Caco-2 (cell line): Measurements from ENCODE around the gene PIGU. TPM values are rescaled to one million over a fixed set of nuclear protein-coding genes. Genes with fewer than 3 reads are reported as not detected.
"Not testable (repeated sequence)": the region's sequence is repeated elsewhere in the genome, so short reads cannot be mapped to it uniquely, and the experiment has no call there.

Source experiments
- BruUV-seq: library from RNA; stranded (reverse); fragments of 400-500 nt; replicated peaks from 2 replicates; lab custom pipeline; 2021; lab: Mats Ljungman, UMichigan
- CTCF ChIA-PET: fragments of 300-600 bp; sonication (Branson Sonifier 250); formaldehyde crosslinking; loops from one replicate; lab custom pipeline; 2022; ENCODE audit warnings: antibody characterized with exemption; lab: Charles Lee
- POLR2A ChIA-PET: fragments of 300-600 bp; sonication (Branson Sonifier 250); formaldehyde crosslinking; loops from one replicate; lab custom pipeline; 2022; ENCODE audit warnings: antibody characterized with exemption; lab: Charles Lee
- DNase-seq, 2 experiments: peaks; one replicate each; pipeline versions ENCODE4 v3.0.0 to v3.0.0-alpha.2; 2020 to 2022
- H3K27me3 ChIP-seq: replicated peaks from 2 replicates; pipeline ENCODE4 v1.6.0; 2011; ENCODE audit warnings: low read length; ENCODE audit not compliant: control insufficient read depth, insufficient read depth
- H3K36me3 ChIP-seq: 2 replicates; pipeline ENCODE4 v1.5.1; 2011; ENCODE audit warnings: low read length; ENCODE audit not compliant: control insufficient read depth, insufficient read depth
- H3K4me1 ChIP-seq: fragments of 250-450 bp; sonication (Bioruptor Pico); 2 replicates; pipeline ENCODE4 v1.5.1; 2020; ENCODE audit warnings: mild to moderate bottlenecking
- H3K4me3 ChIP-seq: 2 replicates; pipeline ENCODE4 v1.5.1; 2011; ENCODE audit warnings: low read depth, mild to moderate bottlenecking, control low read depth, low read length
- H3K9me3 ChIP-seq: fragments of 250-450 bp; sonication (Bioruptor Pico); 2 replicates; pipeline ENCODE4 v1.5.1; 2020; ENCODE audit warnings: mild to moderate bottlenecking, moderate library complexity
- H3K27ac Mint-ChIP-seq: one replicate; pipeline ENCODE4 v1.8.0; 2022; ENCODE audit warnings: mixed read lengths; ENCODE audit not compliant: unreplicated experiment
- H3K27me3 Mint-ChIP-seq: one replicate; pipeline ENCODE4 v1.8.0; 2022; ENCODE audit warnings: mixed read lengths; ENCODE audit not compliant: insufficient read depth, unreplicated experiment
- H3K36me3 Mint-ChIP-seq: one replicate; pipeline ENCODE4 v1.8.0; 2022; ENCODE audit warnings: mild to moderate bottlenecking, mixed read lengths; ENCODE audit not compliant: insufficient read depth, unreplicated experiment
- H3K4me1 Mint-ChIP-seq: one replicate; pipeline ENCODE4 v1.8.0; 2022; ENCODE audit warnings: low read depth, mixed read lengths; ENCODE audit not compliant: unreplicated experiment
- H3K4me3 Mint-ChIP-seq: one replicate; pipeline ENCODE4 v1.8.0; 2022; ENCODE audit warnings: mild to moderate bottlenecking, moderate library complexity, mixed read lengths; ENCODE audit not compliant: unreplicated experiment
- H3K9me3 Mint-ChIP-seq: one replicate; pipeline ENCODE4 v1.8.0; 2022; ENCODE audit warnings: mixed read lengths; ENCODE audit not compliant: unreplicated experiment
- intact Hi-C: fragments of 100-400 bp; cut with micrococcal nuclease; formaldehyde crosslinking; loops from one replicate; pipeline ENCODE4 v1.10.0; 2022; ENCODE audit not compliant: unreplicated experiment
- total RNA-seq: library from RNA; stranded (reverse); gene quantifications from 2 replicates; pipeline ENCODE4 v1.2.3, GENCODE V29; 2022
- TF ChIP-seq, protein P1 (sequence below), 2 experiments: fragments of 200-600 bp in 1 of 2; IDR thresholded peaks; 1 replicate in 1 of 2; 2 replicates in 1 of 2; pipeline versions ENCODE4 v1.5.1 to v1.8.0; 2011 to 2022; ENCODE audit warnings: antibody characterized with exemption in 1 of 2, control low read depth in 1 of 2, inconsistent platforms in 1 of 2, low read depth in 1 of 2, low read length in 1 of 2, mild to moderate bottlenecking in 1 of 2, moderate library complexity in 1 of 2; ENCODE audit not compliant: insufficient read depth in 1 of 2, severe bottlenecking in 1 of 2, unreplicated experiment in 1 of 2

PIGU gene
- total RNA-seq, 1 experiment from 2014 or later: 61.7 TPM

DNA sequence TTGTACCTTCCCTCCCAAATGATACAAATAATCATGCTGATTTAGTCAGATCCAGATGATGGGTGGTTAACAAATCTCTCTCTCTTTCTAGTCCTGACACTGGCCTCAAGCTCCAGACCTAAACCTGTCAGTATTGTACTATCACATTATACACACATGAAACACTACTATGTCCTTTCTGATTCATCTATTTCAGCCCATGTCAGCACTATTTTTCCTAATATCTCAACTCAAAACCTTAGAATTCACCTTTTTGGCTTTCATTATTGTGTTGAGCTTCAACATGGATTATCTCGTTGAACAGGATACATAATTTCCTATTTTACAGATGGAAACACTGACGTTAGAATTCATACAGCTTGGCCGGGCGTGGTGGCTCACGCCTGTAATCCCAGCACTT lies 3.5 kb downstream of the PIGU start:
- TF ChIP-seq, protein P1, sequence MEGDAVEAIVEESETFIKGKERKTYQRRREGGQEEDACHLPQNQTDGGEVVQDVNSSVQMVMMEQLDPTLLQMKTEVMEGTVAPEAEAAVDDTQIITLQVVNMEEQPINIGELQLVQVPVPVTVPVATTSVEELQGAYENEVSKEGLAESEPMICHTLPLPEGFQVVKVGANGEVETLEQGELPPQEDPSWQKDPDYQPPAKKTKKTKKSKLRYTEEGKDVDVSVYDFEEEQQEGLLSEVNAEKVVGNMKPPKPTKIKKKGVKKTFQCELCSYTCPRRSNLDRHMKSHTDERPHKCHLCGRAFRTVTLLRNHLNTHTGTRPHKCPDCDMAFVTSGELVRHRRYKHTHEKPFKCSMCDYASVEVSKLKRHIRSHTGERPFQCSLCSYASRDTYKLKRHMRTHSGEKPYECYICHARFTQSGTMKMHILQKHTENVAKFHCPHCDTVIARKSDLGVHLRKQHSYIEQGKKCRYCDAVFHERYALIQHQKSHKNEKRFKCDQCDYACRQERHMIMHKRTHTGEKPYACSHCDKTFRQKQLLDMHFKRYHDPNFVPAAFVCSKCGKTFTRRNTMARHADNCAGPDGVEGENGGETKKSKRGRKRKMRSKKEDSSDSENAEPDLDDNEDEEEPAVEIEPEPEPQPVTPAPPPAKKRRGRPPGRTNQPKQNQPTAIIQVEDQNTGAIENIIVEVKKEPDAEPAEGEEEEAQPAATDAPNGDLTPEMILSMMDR (IDR thresholded peaks at IDR 0.05; ENCODE audit: insufficient read depth in 1 of 2, low read depth in 1 of 2, low read length in 1 of 2, severe bottlenecking in 1 of 2, unreplicated experiment in 1 of 2): no peak
- CTCF ChIA-PET: no interaction called here

DNA sequence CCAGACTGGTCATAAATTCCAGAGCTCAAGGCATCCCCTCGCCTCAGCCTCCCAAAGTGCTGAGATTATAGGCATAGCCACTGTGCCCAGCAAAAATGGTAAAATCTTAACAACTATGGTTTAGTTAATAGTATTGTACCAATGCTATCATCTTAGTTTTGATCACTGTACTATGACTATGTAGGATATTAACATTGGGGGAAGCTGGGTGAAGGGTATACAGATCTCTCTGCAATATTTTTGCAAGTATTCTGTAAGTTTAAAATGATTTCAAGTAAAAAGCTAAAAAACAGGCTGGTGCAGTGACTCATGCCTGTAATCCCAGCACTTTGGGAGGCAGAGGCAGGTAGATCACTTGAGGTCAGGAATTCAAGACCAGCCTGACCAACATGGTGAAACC lies 7.8 kb downstream of the PIGU start:
- no peaks in the 10 kb centered on the region for H3K4me1 Mint-ChIP-seq
- H3K4me3 Mint-ChIP-seq: no peak overlapping the region
- POLR2A ChIA-PET: no interaction called here
- no peaks in the 10 kb centered on the region for H3K36me3 Mint-ChIP-seq
- H3K27me3 Mint-ChIP-seq: no peaks in the 10 kb centered on the region
- Histone ChIP-seq H3K4me3 (no peak overlapping the region), H3K27me3 (no peaks in the 10 kb centered on the region), H3K4me1 (no peaks in the 10 kb centered on the region), H3K36me3 (peaks cover 1% of the 10 kb centered on the region; the same call in 1 of the 2 replicates), H3K9me3 (peaks cover 4% of the 10 kb centered on the region; the same call in 1 of the 2 replicates)
- CTCF ChIA-PET: no interaction called here
- intact Hi-C loops: no loop called here
- TF ChIP-seq, protein P1 (IDR thresholded peaks at IDR 0.05; ENCODE audit: insufficient read depth in 1 of 2, low read depth in 1 of 2, low read length in 1 of 2, severe bottlenecking in 1 of 2, unreplicated experiment in 1 of 2): no peak
- H3K9me3 Mint-ChIP-seq: no peaks in the 10 kb centered on the region
- no peak overlapping the region for H3K27ac Mint-ChIP-seq
- DNase-seq: no peak
- no TSS peak for BruUV-seq

More for the DNA sequence above, 3.5 kb downstream of the PIGU start:
- Histone ChIP-seq H3K4me3 (no peak overlapping the region), H3K4me1 (peaks cover 5% of the 10 kb centered on the region), H3K9me3 (peaks cover 4% of the 10 kb centered on the region; the same call in 1 of the 2 replicates), H3K27me3 (no peaks in the 10 kb centered on the region), H3K36me3 (peaks cover 1% of the 10 kb centered on the region; the same call in 1 of the 2 replicates)
- no peak for DNase-seq
- H3K36me3 Mint-ChIP-seq: peaks cover 7% of the 10 kb centered on the region
- H3K4me3 Mint-ChIP-seq: no peak overlapping the region
- POLR2A ChIA-PET: no interaction called here
- intact Hi-C loops: no loop called here
- H3K4me1 Mint-ChIP-seq: peaks cover 19% of the 10 kb centered on the region
- BruUV-seq: no TSS peak
- H3K9me3 Mint-ChIP-seq: no peaks in the 10 kb centered on the region
- H3K27ac Mint-ChIP-seq: no peak overlapping the region
- H3K27me3 Mint-ChIP-seq: no peaks in the 10 kb centered on the region

DNA sequence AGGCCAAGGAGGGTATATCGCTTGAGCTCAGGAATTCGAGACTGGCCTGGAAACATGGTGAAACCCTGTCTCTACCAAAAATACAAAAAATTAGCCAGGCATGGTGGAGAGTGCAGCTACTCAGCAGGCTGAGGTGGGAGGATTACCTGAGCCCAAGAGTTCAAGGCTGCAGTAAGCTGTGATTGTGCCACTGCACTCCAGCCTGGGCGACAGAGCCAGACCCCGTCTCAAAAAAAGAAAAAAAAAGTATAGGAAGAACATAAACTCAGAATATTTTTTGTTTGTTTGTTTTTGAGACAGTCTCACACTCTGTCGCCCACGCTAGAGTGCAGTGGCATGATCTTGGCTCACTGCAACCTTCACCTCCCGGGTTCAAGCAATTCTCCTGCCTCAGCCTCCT lies 12.1 kb downstream of the PIGU start:
- CTCF ChIA-PET, H3K36me3 Mint-ChIP-seq, H3K27ac Mint-ChIP-seq, H3K4me1 Mint-ChIP-seq, BruUV-seq, intact Hi-C loops, H3K4me3 ChIP-seq, H3K4me1 ChIP-seq, H3K9me3 ChIP-seq, H3K27me3 Mint-ChIP-seq, H3K36me3 ChIP-seq, H3K9me3 Mint-ChIP-seq, DNase-seq, H3K27me3 ChIP-seq, H3K4me3 Mint-ChIP-seq: not testable (repeated sequence)
- POLR2A ChIA-PET: interaction anchor here (1.3 kb wide), 1 partner anchor 12 kb away, joined by 4 read pairs; the partner anchor contains the start of gene PIGU
